Right lobe of liver (tissue), 4 donors: ENCODE measurements around the gene UCN2.

ENCODE experiments used
- CTCF ChIP-seq, 4 donors: fragments of 200-600 bp in 3 of 4; fragments of 450-650 bp in 1 of 4; IDR thresholded peaks; one replicate each; pipeline versions ENCODE4 v1.5.1 to v1.8.0; 2016 to 2022; ENCODE audit warnings: antibody characterized with exemption in 4 of 4, mild to moderate bottlenecking in 2 of 4
- POLR2A ChIP-seq: fragments of 450-650 bp; IDR thresholded peaks from one replicate; pipeline ENCODE4 v1.6.1; 2017; ENCODE audit warnings: antibody characterized with exemption, mild to moderate bottlenecking
- donor health status: DM: no; HTN: no; CAD: no.
- donor health status: DM: no; HTN: no; CAD: no.
- donor health status: DM: no; HTN: yes; CAD: no.

- TF ChIP-seq CTCF (IDR thresholded peaks at IDR 0.05) (no peak), POLR2A (no peak)
Measured at GRCh38 chr3:48593337-48593736, 29.8 kb upstream of the UCN2 start.
